CD4-positive, alpha-beta T cell treated with Interleukin-4 for 4 hours (primary cell): Measurements from ENCODE around the gene COMT.

ENCODE experiments used
- DNase-seq: peaks from one replicate; pipeline ENCODE4 v3.0.0-alpha.2; 2020

Gene COMT

GRCh38 chr22:19997561-19998231 lies 56.1 kb downstream of the COMT start:
- DNase-seq = no peak

GRCh38 chr22:19998232-19998951 lies 56.8 kb downstream of the COMT start:
- no peak for DNase-seq

- DNase-seq = no peak
Observed at GRCh38 chr22:19998991-19999820, 57.6 kb downstream of the COMT start.

- DNase-seq = no peak
Observed at GRCh38 chr22:20000246-20001081, 58.9 kb downstream of the COMT start.

- DNase-seq = no peak
Observed at GRCh38 chr22:20001082-20001638, 59.6 kb downstream of the COMT start.

GRCh38 chr22:20002128-20002527 lies 60.6 kb downstream of the COMT start:
- no peak for DNase-seq

GRCh38 chr22:20002636-20003035 lies 61.1 kb downstream of the COMT start:
- DNase-seq = no peak

- DNase-seq = no peak
Observed at GRCh38 chr22:20003304-20003703, 61.7 kb downstream of the COMT start.

GRCh38 chr22:20004464-20004863 lies 62.9 kb downstream of the COMT start:
- no peak for DNase-seq

GRCh38 chr22:20008221-20008995 lies 66.8 kb downstream of the COMT start:
- no peak for DNase-seq

- no peak for DNase-seq
Observed at GRCh38 chr22:20009018-20009491, 67.5 kb downstream of the COMT start.

GRCh38 chr22:20009582-20010306 lies 68.2 kb downstream of the COMT start:
- no peak for DNase-seq

GRCh38 chr22:20010307-20011122 lies 68.9 kb downstream of the COMT start:
- DNase-seq = no peak

GRCh38 chr22:20011123-20011992 lies 69.8 kb downstream of the COMT start:
- DNase-seq = no peak

- DNase-seq = no peak
Observed at GRCh38 chr22:20011993-20012740, 70.6 kb downstream of the COMT start.

- DNase-seq = no peak
Observed at GRCh38 chr22:20012741-20013331, 71.3 kb downstream of the COMT start.

GRCh38 chr22:20013382-20013871 lies 71.9 kb downstream of the COMT start:
- DNase-seq = no peak
